HG02678 (cell line): ENCODE results near the gene IQSEC1.

Experiments used
- ATAC-seq: cut with Tn5 transposase; IDR thresholded peaks from one replicate; pipeline ENCODE4 v1.9.1; 2021; ENCODE audit warnings: mild to moderate bottlenecking, moderate library complexity; ENCODE audit not compliant: unreplicated experiment

The IQSEC1 gene

GRCh38 chr3:13086531-13086981, 13.3 kb upstream of the IQSEC1 start:
- no peak for ATAC-seq

GRCh38 chr3:13085846-13086179, 12.6 kb upstream of the IQSEC1 start:
- ATAC-seq = no peak

GRCh38 chr3:13085081-13085845, 12.0 kb upstream of the IQSEC1 start:
- no peak for ATAC-seq

- ATAC-seq = peak; percentile 57
These were observed 10.7 kb upstream of the IQSEC1 start for GRCh38 chr3:13083898-13084297.

- no peak for ATAC-seq
These were observed 10.0 kb upstream of the IQSEC1 start for GRCh38 chr3:13083254-13083653.

GRCh38 chr3:13082677-13083076, 9.4 kb upstream of the IQSEC1 start:
- no peak for ATAC-seq

GRCh38 chr3:13081603-13082360, 8.6 kb upstream of the IQSEC1 start:
- no peak for ATAC-seq

GRCh38 chr3:13080591-13080990, 7.4 kb upstream of the IQSEC1 start:
- ATAC-seq = no peak

- no peak for ATAC-seq
These were observed 6.8 kb upstream of the IQSEC1 start for GRCh38 chr3:13080026-13080425.

- ATAC-seq = no peak
These were observed 6.3 kb upstream of the IQSEC1 start for GRCh38 chr3:13079510-13079909.

GRCh38 chr3:13079051-13079450, 5.8 kb upstream of the IQSEC1 start:
- no peak for ATAC-seq

GRCh38 chr3:13078163-13078905, 5.1 kb upstream of the IQSEC1 start:
- no peak for ATAC-seq

- ATAC-seq = no peak
These were observed 4.4 kb upstream of the IQSEC1 start for GRCh38 chr3:13077431-13078162.

GRCh38 chr3:13075986-13076654, 2.9 kb upstream of the IQSEC1 start:
- no peak for ATAC-seq

- no peak for ATAC-seq
These were observed 2.1 kb upstream of the IQSEC1 start for GRCh38 chr3:13075318-13075717.

GRCh38 chr3:13074006-13074375, 762 bp upstream of the IQSEC1 start:
- ATAC-seq = no peak

- peak; percentile 17 for ATAC-seq
These were observed 466 bp downstream of the IQSEC1 start for GRCh38 chr3:13072600-13073325.

- peak; percentile 65 for ATAC-seq
These were observed 1.0 kb downstream of the IQSEC1 start for GRCh38 chr3:13072239-13072599.

- ATAC-seq = no peak
These were observed 1.5 kb downstream of the IQSEC1 start for GRCh38 chr3:13071695-13072094.
